HS-27A (cell line): ENCODE data around the gene SLC22A14.
"Not testable (repeated sequence)": the region's sequence is repeated elsewhere in the genome, so short reads cannot be mapped to it uniquely, and the experiment has no call there.

Experiments
- DNase-seq: peaks from one replicate; pipeline ENCODE4 v3.0.0-alpha.2; 2012; ENCODE audit warnings: low read depth, missing footprints

SLC22A14 gene

DNA sequence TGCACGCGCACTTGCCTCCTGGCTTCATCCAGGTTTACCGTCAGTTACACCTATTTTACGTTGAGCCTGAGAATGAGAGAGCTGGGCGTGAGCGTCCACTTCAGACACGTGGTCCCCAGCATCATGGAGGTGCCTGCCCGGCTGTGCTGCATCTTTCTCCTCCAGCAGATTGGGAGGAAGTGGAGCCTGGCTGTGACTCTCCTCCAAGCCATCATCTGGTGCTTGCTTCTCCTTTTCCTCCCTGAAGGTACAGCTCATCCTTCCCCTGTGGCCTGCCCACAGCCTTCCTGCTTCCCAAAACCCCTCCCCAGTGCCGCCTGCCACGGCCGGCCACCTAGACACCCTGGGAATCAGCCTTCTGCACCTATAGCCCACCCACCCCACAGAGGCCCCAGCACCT is 31.6 kb downstream of the SLC22A14 start:
- DNase-seq: no peak

DNA sequence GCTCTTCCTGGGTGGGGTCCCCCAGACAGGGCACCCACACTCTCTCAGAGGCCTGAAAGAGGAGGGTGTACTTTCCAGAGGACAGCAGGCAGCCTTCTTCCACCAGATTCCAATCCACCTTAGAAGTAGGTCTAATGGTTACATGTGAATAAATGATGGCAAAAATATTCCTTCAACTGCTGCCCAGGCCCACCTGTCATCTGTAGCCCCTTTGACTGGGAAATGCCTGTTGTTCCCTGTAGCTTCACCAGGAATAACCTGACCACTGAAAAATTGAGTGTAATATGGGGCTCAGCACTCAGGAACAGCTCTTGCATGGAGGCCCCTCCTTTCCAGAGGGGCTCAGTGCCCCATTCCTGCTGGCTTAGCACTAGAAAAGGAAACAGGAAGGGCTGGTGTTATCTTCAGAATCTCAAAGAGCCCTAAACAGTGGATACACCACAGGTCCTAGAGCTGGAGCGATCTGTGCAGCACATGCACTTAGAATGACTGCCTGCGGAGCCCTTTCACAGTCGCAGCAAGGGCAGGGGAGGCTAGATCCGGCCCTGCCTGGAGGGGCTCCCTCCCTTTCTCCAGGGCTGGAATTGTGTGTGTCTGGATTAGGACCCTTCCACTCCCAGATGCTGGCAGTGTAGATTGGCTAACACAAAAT is 32.1 kb downstream of the SLC22A14 start:
- DNase-seq: no peak

DNA sequence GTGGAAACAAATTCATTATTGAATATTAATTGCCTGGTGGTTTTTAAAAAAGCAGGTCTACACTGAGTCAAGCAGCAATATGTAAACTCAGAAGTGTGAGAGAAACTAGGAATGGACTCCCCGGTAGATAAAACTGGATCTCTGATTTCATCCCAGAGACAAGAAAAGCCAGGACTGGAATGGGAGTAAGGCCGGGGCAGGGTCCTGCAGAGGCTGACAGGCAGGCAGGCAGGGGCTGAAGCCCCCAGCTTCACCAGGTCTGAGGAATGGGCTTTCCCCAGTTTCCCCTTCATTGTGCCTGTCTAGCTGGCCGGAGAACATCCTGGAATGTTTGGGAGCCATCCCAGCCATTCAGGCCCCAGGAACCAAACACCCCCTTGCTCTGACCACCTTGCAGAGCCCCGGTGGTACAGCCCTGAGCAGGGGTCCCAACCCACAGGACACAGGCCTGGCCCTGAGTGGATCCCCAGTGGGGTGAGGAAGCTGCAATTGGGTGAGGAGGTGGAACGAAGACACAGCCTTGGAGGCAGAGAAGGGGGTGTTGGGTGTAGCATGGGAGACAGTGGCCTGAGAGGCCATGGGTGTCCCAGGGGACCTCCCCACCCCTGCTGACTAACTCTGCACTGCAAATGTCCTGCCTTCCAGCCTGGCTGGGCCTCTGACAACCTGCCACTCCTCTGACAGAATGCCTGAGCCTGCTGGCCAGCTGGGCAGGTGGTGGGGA is 32.8 kb downstream of the SLC22A14 start:
- no peak for DNase-seq

DNA sequence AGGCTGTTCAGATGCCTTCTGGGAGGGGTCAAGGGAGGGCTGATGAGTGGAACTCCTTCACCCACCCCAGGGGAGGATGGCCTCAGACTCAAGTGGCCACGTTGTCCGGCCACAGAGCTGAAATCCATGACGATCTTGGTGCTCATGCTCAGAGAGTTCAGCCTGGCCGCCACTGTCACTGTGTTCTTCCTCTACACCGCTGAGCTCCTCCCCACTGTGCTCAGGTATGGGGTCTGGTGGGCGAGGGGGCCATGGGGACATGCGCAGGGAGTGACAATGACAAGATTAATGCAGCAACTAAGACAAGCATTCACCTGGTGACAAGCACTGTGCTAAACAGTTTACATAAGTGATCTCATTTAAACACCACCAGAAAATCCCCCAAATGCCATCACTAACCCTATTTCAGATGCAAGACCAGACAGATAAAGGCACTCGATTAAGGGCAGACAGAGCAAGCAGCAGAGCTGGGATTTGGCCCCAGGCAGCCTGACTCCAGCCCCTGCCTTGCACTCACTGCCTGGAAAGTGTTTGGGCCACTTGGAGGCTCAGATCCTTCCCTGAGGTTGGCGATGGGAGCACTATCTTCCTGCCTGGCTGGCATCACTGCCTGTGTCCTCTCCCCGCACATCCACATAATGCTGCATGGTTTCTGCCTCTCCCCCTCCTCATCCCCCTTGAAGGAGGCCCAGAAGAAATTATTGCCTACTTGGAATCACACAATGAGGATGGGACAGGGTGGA is 33.6 kb downstream of the SLC22A14 start:
- no peak for DNase-seq

DNA sequence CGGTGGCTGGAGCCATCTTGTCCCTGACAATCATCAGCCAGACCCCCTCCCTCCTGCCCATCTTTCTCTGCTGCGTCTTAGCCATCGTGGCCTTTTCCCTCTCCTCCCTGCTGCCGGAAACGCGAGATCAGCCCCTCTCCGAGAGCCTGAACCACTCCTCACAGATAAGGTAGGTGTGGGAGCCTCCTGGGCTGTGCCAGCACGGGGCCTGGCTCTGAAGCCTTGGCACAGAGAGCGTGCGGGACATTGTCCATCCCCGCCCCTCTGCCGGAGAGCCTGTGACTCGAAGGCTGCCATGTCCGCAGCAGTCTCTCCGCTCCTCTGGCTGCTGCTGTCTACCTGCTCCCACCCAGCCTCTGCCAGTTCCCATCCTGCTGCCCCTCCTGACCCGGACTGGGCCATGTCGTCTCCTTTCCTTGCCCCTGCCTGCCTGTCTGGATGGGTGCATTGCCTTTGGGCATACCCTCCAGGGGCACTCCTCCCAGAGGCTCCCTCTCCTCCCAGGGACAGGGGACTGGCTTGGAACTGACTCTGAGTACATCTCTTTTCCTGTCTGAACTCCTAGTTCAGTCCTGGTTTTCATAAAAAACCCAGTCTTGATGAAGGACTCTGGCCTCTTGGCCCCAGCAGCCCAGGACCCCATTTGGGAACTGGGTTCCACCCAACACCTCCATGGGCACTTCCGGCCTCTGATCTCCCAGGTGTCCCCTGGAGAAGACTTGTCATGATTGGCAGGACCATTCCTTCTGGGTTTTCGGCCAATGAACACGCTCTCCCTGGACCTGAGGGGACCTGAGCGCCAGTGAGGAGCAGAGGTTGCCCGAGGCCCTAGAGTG is 34.5 kb downstream of the SLC22A14 start:
- DNase-seq: no peak

DNA sequence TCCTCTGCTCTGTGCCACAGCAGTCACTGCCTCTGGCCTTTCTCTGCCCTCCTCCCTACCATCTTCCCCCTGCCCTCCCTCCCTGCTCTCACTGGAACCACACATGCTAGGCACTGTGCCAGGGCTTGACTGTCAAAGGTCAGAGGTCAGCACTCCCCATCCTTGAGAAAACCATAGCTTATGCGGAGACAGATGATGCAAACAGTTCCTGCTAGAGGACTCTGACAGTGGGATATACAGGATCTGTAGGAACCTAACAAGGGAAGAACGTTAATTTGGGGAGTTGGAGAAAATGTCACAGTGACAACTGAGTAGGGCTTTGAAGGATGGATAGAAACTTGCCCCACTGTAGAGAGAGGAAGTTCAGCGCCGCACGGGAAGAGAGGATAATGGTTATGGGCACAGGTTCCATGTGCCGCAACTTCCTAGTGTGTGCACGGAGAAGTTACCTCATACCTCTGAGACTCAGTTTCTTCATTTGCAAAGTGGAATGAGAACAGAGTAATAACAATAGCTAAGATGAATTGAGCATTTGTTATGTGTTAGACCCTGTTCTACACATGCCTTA is 35.2 kb downstream of the SLC22A14 start:
- DNase-seq: no peak

DNA sequence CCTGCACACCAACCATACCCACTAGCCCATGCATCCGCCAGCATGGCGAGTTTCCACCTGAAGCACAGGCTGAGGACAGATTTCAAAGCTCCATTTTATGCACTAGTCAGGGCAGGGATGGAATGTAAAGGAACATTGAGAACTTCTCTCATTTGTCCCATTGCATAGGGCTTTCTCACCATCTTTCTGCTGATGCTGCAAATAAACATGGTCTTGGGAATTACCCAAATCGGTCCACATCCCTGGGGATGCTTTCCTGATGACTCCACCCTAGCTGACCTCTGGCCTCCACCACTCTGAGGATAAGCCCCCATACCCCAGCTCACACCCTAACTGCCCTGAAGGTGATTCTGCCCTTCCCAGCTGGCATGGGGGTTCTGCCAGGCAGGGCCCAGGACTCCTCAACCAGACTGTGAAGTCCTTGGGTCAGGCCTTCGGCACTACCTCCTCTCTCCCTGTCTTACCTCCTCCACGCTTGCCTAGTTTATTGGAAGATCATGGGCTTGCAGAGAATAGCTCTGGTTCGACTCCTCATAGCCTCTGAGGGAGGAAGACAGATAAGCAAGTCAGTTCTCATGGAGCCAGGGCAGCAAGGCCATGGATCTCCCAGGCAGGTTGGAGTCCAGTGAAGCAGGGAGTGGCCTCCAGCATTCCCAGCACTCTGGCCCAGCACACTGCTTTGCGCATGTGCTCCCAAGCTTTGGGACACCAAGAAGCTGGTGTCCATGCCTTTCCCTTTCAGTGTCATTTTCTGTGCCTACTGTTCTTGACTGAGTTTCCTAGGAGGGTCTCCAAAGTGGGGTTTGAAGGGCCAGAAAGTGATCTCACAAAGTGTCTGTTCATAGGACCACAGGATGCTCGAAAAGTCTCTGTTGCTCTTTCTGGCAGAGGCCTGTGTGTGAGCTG is 36.9 kb downstream of the SLC22A14 start:
- DNase-seq: no peak

DNA sequence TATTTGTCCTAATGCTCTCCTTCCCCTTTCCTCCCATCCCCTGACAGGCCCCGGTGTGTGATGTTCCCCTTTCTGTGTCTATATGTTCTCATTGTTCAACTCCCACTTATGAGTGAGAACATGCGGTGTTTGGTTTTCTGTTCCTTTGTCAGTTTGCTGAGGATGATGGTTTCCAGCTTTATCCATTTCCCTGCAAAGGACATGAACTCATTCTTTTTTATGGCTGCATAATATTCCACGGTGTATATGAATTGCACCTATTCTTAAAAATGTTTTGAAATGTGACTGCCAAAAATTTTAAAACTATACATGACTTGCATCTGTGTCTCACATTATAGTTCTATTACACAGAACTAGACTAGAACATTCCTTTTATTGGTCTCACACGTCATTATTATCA is 38.5 kb downstream of the SLC22A14 start:
- not testable (repeated sequence) for DNase-seq

DNA sequence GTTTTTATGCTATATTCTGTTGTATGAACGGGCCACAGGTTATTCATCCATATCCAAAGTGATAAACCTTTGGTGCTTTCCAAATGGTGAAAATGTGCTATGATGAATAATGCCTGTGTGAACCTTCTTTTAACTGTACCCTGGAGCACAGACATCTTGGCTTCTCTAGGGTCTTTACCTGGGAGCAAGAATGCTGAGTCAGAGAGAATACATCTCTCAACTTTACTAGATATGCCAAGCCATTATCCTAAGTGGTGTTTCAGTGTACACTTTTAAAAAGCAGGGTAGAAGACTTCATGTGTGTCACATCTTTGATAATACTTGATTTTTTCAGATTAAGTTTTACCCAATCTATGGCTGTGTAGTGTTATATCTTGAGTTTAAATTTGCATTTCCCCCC is 41.0 kb downstream of the SLC22A14 start:
- no peak for DNase-seq

DNA sequence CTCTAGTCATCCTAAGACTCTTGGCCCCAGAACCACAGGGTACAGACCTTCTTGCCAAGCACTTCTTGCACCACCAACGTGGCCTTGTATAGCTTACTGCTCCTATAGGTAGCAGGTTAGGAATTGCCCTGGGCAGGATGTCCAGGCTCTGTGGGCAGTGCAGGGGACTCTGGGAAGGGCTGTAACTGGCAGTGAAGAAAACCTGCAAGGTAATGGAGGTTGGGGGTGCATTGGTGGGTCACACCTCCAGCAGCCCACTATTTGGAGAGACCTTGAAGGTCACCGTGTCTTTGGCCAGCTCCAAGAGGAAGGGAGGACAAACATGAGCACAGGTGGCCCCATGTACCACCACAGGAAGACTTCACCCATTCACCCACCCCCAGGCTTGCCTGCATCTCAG is 43.2 kb downstream of the SLC22A14 start:
- no peak for DNase-seq

DNA sequence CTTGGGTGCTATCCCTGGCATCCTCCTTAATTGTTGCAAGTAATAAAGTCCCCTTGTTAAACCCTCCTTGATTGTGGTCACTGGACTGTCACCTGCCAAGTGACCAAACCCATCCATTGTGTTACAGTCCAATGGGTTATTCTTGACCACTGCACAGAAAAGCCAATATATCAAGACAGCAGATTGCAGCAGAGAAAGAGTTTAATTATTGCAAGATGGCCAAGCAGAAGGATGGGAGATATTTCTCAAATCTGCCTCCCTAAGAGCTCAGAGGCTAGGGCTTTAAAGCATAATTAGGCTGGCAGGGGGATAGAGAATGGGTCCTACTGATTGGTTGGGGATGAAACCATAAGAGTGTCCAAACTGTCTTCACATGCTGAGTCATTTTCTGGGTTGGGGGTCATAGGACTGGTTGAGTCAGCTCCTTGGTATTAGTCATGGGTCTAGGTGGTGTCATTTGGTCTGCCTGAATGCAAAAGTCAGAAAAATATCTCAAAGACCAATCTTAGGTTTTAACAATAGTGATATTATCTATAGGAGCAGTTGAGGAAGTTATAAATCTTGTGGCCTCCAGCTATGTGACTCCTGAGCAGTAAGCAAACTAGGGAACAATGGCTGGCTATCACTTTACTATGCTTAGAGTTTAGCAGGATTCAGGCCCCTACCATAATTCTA is 45.4 kb downstream of the SLC22A14 start:
- no peak for DNase-seq

DNA sequence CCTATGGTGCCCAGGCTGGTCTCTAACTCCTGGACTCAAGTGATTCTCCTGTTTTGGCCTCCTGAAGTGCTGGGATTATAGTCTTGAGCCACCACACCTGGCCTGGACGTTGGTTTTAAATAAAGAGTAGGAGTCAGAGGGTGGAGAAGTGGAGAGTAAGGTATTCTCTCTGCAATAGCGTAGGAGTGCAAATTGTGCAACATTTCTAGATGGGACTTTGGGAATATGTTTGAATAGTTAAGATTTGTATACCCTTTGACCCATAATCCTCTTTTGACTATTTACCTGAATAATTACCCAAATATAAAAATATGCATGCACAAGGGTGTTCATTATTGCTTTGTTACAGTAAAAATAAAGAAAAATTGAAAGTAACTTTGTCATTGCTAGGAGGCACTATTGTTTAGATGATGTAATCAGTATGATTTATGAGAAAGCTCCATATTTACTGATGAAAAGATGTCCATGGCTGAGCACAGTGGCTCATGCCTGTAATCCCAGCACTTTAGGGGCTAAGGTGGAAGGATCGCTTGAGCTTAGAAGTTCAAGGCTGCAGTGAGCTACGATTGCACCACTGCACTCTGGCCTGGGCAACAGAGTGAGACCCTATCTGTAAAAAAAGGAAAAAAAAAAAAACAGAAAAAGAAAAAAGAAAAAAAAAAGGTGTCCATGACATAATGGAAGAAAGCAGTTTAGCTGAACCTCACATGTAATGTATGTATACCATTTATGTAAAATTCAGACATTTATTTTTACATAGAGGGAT is 49.3 kb downstream of the SLC22A14 start:
- DNase-seq: no peak

DNA sequence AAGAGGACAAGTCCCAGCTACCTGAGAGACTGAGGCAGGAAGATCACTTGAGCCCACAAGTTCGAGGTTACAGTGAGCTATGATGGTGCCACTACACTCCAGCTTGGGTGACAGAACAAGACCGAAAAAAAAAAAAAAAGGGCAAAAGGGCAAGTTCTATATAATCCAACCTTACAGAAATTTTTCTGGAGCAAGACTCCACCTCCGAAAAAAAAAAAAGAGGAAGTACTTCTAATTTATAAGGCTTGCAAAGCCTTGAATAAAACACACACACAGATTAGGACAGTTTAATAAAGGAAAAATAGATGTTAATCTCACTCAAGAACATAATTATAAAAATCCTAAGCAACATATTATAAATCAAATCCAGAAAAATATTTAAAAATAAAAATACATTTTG is 50.1 kb downstream of the SLC22A14 start:
- no peak for DNase-seq

DNA sequence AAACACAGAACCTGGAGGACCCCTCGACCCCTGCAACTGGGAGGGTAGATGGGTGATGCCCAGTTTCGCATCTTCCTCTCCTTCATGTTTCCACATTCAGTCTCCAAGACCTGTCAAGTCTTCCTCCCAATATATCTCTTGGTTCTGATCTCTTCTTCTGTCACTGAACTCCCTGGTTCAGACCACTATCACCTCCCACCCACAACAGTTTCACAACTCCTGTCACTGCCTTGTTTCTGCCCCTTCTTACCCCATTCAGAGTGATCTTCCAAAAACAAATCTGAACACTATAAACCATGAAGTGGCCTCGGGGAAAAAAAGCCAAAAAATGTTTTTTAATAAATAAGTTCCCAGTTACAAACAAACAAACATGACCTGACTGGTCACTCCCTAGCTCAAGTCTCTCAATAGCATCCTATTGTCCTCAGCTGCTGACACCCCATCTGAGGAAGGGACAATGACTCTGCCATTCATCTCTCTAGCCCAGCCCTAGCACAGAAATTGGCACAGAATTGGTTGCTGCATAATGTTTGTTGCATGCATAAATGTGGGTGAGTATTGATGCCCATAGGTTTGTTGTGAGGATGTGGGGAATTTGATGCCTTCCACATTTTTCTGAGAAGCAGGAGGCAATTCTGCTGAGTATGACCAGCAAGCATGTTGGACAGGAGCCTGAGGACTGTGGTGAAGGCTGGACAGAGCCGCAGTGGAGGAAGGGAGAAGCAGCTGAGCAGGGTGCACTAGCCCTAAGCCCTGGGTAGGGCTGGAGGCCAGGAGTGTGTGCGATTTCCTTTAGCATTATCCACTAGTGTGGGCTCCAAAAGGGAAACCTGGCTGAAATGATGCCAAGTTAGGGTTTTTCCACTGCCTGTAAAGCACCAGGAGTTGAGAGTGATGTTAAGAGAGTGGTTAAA is 52.3 kb downstream of the SLC22A14 start:
- DNase-seq: no peak

DNA sequence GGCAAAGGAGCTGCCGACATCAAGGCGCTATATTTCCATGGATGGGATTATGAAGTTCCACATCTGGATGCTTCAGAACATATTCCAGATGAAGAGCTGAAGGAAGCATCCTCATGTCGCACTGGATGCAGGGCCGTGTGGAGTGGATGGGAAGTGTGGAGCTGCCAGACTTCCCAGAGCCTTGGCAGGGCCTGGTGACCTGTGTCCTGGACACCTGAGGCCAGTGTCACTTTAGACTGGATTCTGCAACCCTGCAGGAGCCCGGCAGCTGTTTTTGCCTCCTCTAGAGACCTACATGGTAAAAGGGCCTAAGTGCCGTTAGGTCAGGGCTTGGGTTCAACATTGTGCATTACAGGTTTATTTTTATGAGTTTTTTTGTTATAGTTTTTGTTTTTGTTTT is 53.2 kb downstream of the SLC22A14 start:
- DNase-seq: no peak

DNA sequence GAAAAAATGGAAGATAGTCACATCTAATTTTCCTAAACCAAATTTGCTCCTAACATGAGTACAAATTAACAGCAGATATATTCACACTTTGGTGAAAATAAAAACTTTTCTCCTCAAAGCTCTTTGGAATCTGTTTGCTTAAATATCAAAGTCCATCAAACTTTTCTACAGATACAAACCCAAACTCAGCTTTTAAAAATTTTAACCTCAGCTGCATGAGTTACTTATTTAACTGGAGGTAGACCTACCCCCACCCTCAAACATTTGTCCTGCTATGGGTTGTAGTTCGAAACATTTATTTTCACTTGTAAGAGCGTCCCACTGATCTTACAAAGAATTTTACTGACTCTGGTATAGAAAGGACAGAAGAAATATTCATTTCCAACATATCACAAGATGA is 55.6 kb downstream of the SLC22A14 start:
- DNase-seq: no peak

DNA sequence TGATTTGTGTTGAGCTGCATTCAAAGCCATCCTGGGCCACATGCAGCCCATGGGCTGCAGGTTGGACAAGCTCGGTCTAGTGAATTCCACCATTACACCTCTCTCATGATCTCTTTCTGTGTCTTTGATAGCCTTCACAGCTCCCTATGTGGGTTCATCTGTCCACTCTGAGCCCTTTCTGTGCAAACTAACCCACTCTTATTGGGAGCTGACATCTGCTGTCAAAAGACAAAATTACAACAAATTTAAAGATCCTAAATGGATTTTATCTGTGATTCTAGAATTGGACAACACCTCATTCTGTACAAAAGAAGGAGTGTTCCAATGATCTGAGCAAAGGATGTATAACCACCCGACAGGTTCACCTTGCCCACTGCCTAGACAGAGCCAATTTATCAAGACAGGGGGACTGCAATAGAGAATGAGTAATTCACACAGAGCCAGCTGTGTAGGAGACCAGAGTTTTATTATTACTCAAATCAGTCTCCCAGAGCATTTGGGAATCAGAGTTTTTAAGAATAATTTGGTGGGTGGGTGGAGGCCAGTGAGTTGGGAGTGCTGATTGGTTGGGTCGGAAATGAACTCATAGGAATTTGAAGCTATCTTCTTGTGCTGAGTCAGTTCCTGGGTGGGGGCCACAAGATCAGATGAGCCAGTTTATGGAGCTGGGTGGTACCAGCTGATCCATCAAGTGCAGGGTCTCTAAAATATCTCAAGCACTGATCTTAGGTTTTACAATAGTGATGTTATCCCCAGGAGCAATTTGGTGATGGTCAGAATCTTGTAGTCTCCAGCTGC is 61.9 kb downstream of the SLC22A14 start:
- DNase-seq: no peak
